MG63 (cell line): ENCODE measurements around the gene AP2B1. TPM values are rescaled to one million over a fixed set of nuclear protein-coding genes. Genes with fewer than 3 reads are reported as not detected.

Source experiments
- DNase-seq: peaks from one replicate; pipeline ENCODE4 v3.0.0-alpha.2; 2020
- H3K27me3 ChIP-seq: fragments of 250-450 bp; sonication (Bioruptor Pico); 2 replicates; pipeline ENCODE4 v1.5.1; 2020; ENCODE audit warnings: mild to moderate bottlenecking, moderate library complexity
- H3K36me3 ChIP-seq: fragments of 250-450 bp; sonication (Bioruptor Pico); 2 replicates; pipeline ENCODE4 v1.5.1; 2020; ENCODE audit warnings: mild to moderate bottlenecking, moderate library complexity
- H3K4me3 ChIP-seq: fragments of 250-450 bp; sonication (Bioruptor Pico); 2 replicates; pipeline ENCODE4 v1.5.1; 2020; ENCODE audit warnings: mild to moderate bottlenecking, moderate library complexity
- H3K9me3 ChIP-seq: fragments of 250-450 bp; sonication (Bioruptor Pico); 2 replicates; pipeline ENCODE4 v1.5.1; 2020; ENCODE audit warnings: mild to moderate bottlenecking, moderate library complexity
- total RNA-seq: library from RNA; depleted of rRNA; stranded (reverse); fragments of >200 nt; shearing (Covaris generic); gene quantifications from 2 replicates; pipeline ENCODE4 v1.2.3, GENCODE V29; 2014; ENCODE audit warnings: low replicate concordance; rRNA removed

The AP2B1 gene
- total RNA-seq: 52.9 and 65.0 TPM in 2 replicates

GRCh38 chr17:35587074-35587961, at the start of gene AP2B1:
TSS of gene AP2B1 (plus strand) at chr17:35587322. CDS start at chr17:35594031, 6,709 bp downstream.
- H3K9me3 ChIP-seq: no peaks in the 10 kb centered on the region
- peaks cover 4% of the 10 kb centered on the region for H3K36me3 ChIP-seq
- no peaks in the 10 kb centered on the region for H3K27me3 ChIP-seq
- peak within 1 kb of the TSS; percentile 100 for H3K4me3 ChIP-seq
- DNase-seq: peak; percentile 88

- H3K4me3 ChIP-seq: no peak within 1 kb of the TSS
- DNase-seq: no peak
- H3K36me3 ChIP-seq: no peaks in the 10 kb centered on the region
- no peaks in the 10 kb centered on the region for H3K27me3 ChIP-seq
- no peaks in the 10 kb centered on the region for H3K9me3 ChIP-seq
These were observed 49.5 kb upstream of the AP2B1 start, which contains the start of gene SLFN12L for GRCh38 chr17:35537601-35538141. TSS of gene SLFN12L (minus strand) at chr17:35537678. CDS start at chr17:35522364, 15,314 bp downstream.

- Histone ChIP-seq H3K9me3 (no peaks in the 10 kb centered on the region), H3K36me3 (no peaks in the 10 kb centered on the region), H3K27me3 (no peaks in the 10 kb centered on the region), H3K4me3 (no peak overlapping the region)
- no peak for DNase-seq
These were observed 47.5 kb upstream of the AP2B1 start for GRCh38 chr17:35539659-35540026.

- H3K36me3 ChIP-seq: no peaks in the 10 kb centered on the region
- no peaks in the 10 kb centered on the region for H3K27me3 ChIP-seq
- H3K4me3 ChIP-seq: peak overlapping the region; percentile 46
- DNase-seq: peak; percentile 2
- H3K9me3 ChIP-seq: no peaks in the 10 kb centered on the region
These were observed 46.3 kb upstream of the AP2B1 start for GRCh38 chr17:35540589-35541404.

GRCh38 chr17:35541434-35541833, 45.7 kb upstream of the AP2B1 start:
- peak overlapping the region; percentile 46 for H3K4me3 ChIP-seq
- DNase-seq: no peak
- no peaks in the 10 kb centered on the region for H3K27me3 ChIP-seq
- no peaks in the 10 kb centered on the region for H3K9me3 ChIP-seq
- H3K36me3 ChIP-seq: no peaks in the 10 kb centered on the region

- no peaks in the 10 kb centered on the region for H3K27me3 ChIP-seq
- no peaks in the 10 kb centered on the region for H3K36me3 ChIP-seq
- H3K4me3 ChIP-seq: no peak overlapping the region
- no peaks in the 10 kb centered on the region for H3K9me3 ChIP-seq
- DNase-seq: no peak
These were observed 44.1 kb upstream of the AP2B1 start for GRCh38 chr17:35542990-35543389.

GRCh38 chr17:35543856-35544255, 43.3 kb upstream of the AP2B1 start:
- DNase-seq: peak; percentile 24
- Histone ChIP-seq H3K27me3 (no peaks in the 10 kb centered on the region), H3K36me3 (no peaks in the 10 kb centered on the region), H3K4me3 (no peak overlapping the region), H3K9me3 (no peaks in the 10 kb centered on the region)

- H3K4me3 ChIP-seq: no peak overlapping the region
- DNase-seq: no peak
- peaks cover 5% of the 10 kb centered on the region; the same call in 1 of the 2 replicates for H3K27me3 ChIP-seq
- H3K9me3 ChIP-seq: no peaks in the 10 kb centered on the region
- H3K36me3 ChIP-seq: no peaks in the 10 kb centered on the region
These were observed 42.0 kb upstream of the AP2B1 start for GRCh38 chr17:35545150-35545549.

GRCh38 chr17:35546487-35546886, 40.6 kb upstream of the AP2B1 start:
- Histone ChIP-seq H3K27me3 (peaks cover 5% of the 10 kb centered on the region; the same call in 1 of the 2 replicates), H3K36me3 (no peaks in the 10 kb centered on the region), H3K9me3 (no peaks in the 10 kb centered on the region), H3K4me3 (no peak overlapping the region)
- no peak for DNase-seq

GRCh38 chr17:35548208-35548810, 38.8 kb upstream of the AP2B1 start:
- no peak for DNase-seq
- no peaks in the 10 kb centered on the region for H3K9me3 ChIP-seq
- no peak overlapping the region for H3K4me3 ChIP-seq
- H3K36me3 ChIP-seq: no peaks in the 10 kb centered on the region
- H3K27me3 ChIP-seq: peaks cover 5% of the 10 kb centered on the region; the same call in 1 of the 2 replicates

GRCh38 chr17:35548978-35549377, 38.1 kb upstream of the AP2B1 start:
- peaks cover 9% of the 10 kb centered on the region; the same call in 1 of the 2 replicates for H3K27me3 ChIP-seq

GRCh38 chr17:35553310-35553709, 33.8 kb upstream of the AP2B1 start:
- H3K36me3 ChIP-seq: no peaks in the 10 kb centered on the region
- H3K9me3 ChIP-seq: no peaks in the 10 kb centered on the region
- H3K4me3 ChIP-seq: no peak overlapping the region
- no peak for DNase-seq
- H3K27me3 ChIP-seq: peaks cover 21% of the 10 kb centered on the region

More at GRCh38 chr17:35548978-35549377, 38.1 kb upstream of the AP2B1 start:
- H3K9me3 ChIP-seq: no peaks in the 10 kb centered on the region
- H3K4me3 ChIP-seq: no peak overlapping the region
- no peaks in the 10 kb centered on the region for H3K36me3 ChIP-seq
- no peak for DNase-seq

- Histone ChIP-seq H3K36me3 (no peaks in the 10 kb centered on the region), H3K4me3 (no peak overlapping the region), H3K27me3 (peaks cover 17% of the 10 kb centered on the region), H3K9me3 (no peaks in the 10 kb centered on the region)
- no peak for DNase-seq
These were observed 32.5 kb upstream of the AP2B1 start for GRCh38 chr17:35554668-35555067.

- no peak for DNase-seq
- Histone ChIP-seq H3K27me3 (peaks cover 17% of the 10 kb centered on the region), H3K4me3 (no peak overlapping the region), H3K9me3 (no peaks in the 10 kb centered on the region), H3K36me3 (no peaks in the 10 kb centered on the region)
These were observed 31.4 kb upstream of the AP2B1 start for GRCh38 chr17:35555691-35556090.

- H3K4me3 ChIP-seq: no peak overlapping the region
- no peak for DNase-seq
- no peaks in the 10 kb centered on the region for H3K9me3 ChIP-seq
- H3K36me3 ChIP-seq: no peaks in the 10 kb centered on the region
- peaks cover 17% of the 10 kb centered on the region for H3K27me3 ChIP-seq
These were observed 29.8 kb upstream of the AP2B1 start for GRCh38 chr17:35557353-35557752.

GRCh38 chr17:35559495-35560210, 27.5 kb upstream of the AP2B1 start:
- Histone ChIP-seq H3K9me3 (no peaks in the 10 kb centered on the region), H3K36me3 (no peaks in the 10 kb centered on the region), H3K27me3 (peaks cover 12% of the 10 kb centered on the region), H3K4me3 (no peak overlapping the region)
- no peak for DNase-seq
